Fibroblast of skin of scalp (primary cell): ENCODE measurements around the gene CFAP251.
"Not testable (repeated sequence)": the region's sequence is repeated elsewhere in the genome, so short reads cannot be mapped to it uniquely, and the experiment has no call there.

Experiments
- DNase-seq: peaks from one replicate; pipeline ENCODE4 v3.0.0-alpha.2; 2013

CFAP251 gene

GRCh38 chr12:122028905-122029560, 110.6 kb downstream of the CFAP251 start:
- no peak for DNase-seq

- no peak for DNase-seq
These were observed 111.4 kb downstream of the CFAP251 start for GRCh38 chr12:122029620-122030423.

- DNase-seq = no peak
These were observed 112.1 kb downstream of the CFAP251 start for GRCh38 chr12:122030424-122031035.

GRCh38 chr12:122031342-122032216, 113.2 kb downstream of the CFAP251 start:
- peak; percentile 34 for DNase-seq

- no peak for DNase-seq
These were observed 114.2 kb downstream of the CFAP251 start for GRCh38 chr12:122032580-122032979.

- DNase-seq = no peak
These were observed 116.9 kb downstream of the CFAP251 start for GRCh38 chr12:122035292-122035691.

- DNase-seq = no peak
These were observed 117.8 kb downstream of the CFAP251 start for GRCh38 chr12:122036153-122036552.

- DNase-seq = no peak
These were observed 122.4 kb downstream of the CFAP251 start for GRCh38 chr12:122040579-122041386.

- DNase-seq = not testable (repeated sequence)
These were observed 123.1 kb downstream of the CFAP251 start for GRCh38 chr12:122041458-122041857.

- no peak for DNase-seq
These were observed 124.5 kb downstream of the CFAP251 start for GRCh38 chr12:122042910-122043309.

GRCh38 chr12:122043476-122043875, 125.1 kb downstream of the CFAP251 start:
- no peak for DNase-seq

- no peak for DNase-seq
These were observed 126.9 kb downstream of the CFAP251 start for GRCh38 chr12:122045262-122045661.

- no peak for DNase-seq
These were observed 127.8 kb downstream of the CFAP251 start for GRCh38 chr12:122046145-122046544.

GRCh38 chr12:122048151-122048550, 129.8 kb downstream of the CFAP251 start:
- DNase-seq = peak; percentile 57

- no peak for DNase-seq
These were observed 131.4 kb downstream of the CFAP251 start for GRCh38 chr12:122049827-122050226.

GRCh38 chr12:122050706-122051105, 132.3 kb downstream of the CFAP251 start:
- no peak for DNase-seq

- DNase-seq = no peak
These were observed 133.0 kb downstream of the CFAP251 start for GRCh38 chr12:122051231-122051876.

- DNase-seq = no peak
These were observed 133.9 kb downstream of the CFAP251 start for GRCh38 chr12:122052285-122052684.
